Measurements from ENCODE around the gene NOL11.

GRCh38 chr17:67773246-67773645 is 55.5 kb downstream of the NOL11 start:
- TF ChIP-seq CTCF (conservative IDR thresholded peaks at IDR 0.05; ENCODE audit: low read depth in 2 of 2) = no peak
- TF ChIP-seq EZH2 (IDR thresholded peaks at IDR 0.05; ENCODE audit: low read depth, unreplicated experiment) = no peak
- no peak for TF ChIP-seq POLR2AphosphoS5 (IDR thresholded peaks at IDR 0.05; ENCODE audit: low read depth)
- no peak for TF ChIP-seq EZH2phosphoT487 (IDR thresholded peaks at IDR 0.05; ENCODE audit: unreplicated experiment)
- TF ChIP-seq CREB1 (CRISPR knock-in tag; IDR thresholded peaks at IDR 0.05; ENCODE audit: low read depth) = no peak

Data from GM23338 (cell line).